HG02840 (cell line): ENCODE results near the gene FBXL14.
A peak's percentile ranks its signal among the peaks of the same experiment; 100 is the strongest.
"Not testable (repeated sequence)": the region's sequence is repeated elsewhere in the genome, so short reads cannot be mapped to it uniquely, and the experiment has no call there.

ENCODE experiments used
- ATAC-seq: cut with Tn5 transposase; IDR thresholded peaks from one replicate; pipeline ENCODE4 v1.9.1; 2021; ENCODE audit warnings: mild to moderate bottlenecking, moderate library complexity, moderate number of reproducible peaks; ENCODE audit not compliant: unreplicated experiment, low FRiP score

Gene FBXL14

GRCh38 chr12:1574865-1575259 lies 19.5 kb downstream of the FBXL14 start:
- ATAC-seq, result no peak

- ATAC-seq, result no peak
Observed at GRCh38 chr12:1573960-1574864, 20.2 kb downstream of the FBXL14 start.

- no peak for ATAC-seq
Observed at GRCh38 chr12:1572731-1573130, 21.6 kb downstream of the FBXL14 start.

- ATAC-seq, result no peak
Observed at GRCh38 chr12:1567852-1568251, 26.5 kb downstream of the FBXL14 start.

GRCh38 chr12:1566449-1567135 lies 27.8 kb downstream of the FBXL14 start:
- no peak for ATAC-seq

GRCh38 chr12:1565172-1565571 lies 29.2 kb downstream of the FBXL14 start:
- no peak for ATAC-seq

GRCh38 chr12:1564067-1564466 lies 30.3 kb downstream of the FBXL14 start:
- ATAC-seq, result no peak

GRCh38 chr12:1562813-1563407 lies 31.5 kb downstream of the FBXL14 start:
- ATAC-seq, result no peak

- no peak for ATAC-seq
Observed at GRCh38 chr12:1560704-1561103, 33.7 kb downstream of the FBXL14 start.

- ATAC-seq, result no peak
Observed at GRCh38 chr12:1559676-1560091, 34.7 kb downstream of the FBXL14 start.

GRCh38 chr12:1558108-1558507 lies 36.3 kb downstream of the FBXL14 start:
- ATAC-seq, result not testable (repeated sequence)

GRCh38 chr12:1553987-1554982 lies 40.1 kb downstream of the FBXL14 start:
- peak; percentile 95 for ATAC-seq

GRCh38 chr12:1553536-1553935 lies 40.8 kb downstream of the FBXL14 start:
- ATAC-seq, result no peak

- no peak for ATAC-seq
Observed at GRCh38 chr12:1552911-1553491, 41.4 kb downstream of the FBXL14 start.

GRCh38 chr12:1552171-1552570 lies 42.2 kb downstream of the FBXL14 start:
- no peak for ATAC-seq

GRCh38 chr12:1551496-1551895 lies 42.9 kb downstream of the FBXL14 start:
- no peak for ATAC-seq

GRCh38 chr12:1546931-1547640 lies 47.3 kb downstream of the FBXL14 start:
- no peak for ATAC-seq

GRCh38 chr12:1544996-1545700 lies 49.2 kb downstream of the FBXL14 start:
- ATAC-seq, result no peak

GRCh38 chr12:1542599-1542998 lies 51.8 kb downstream of the FBXL14 start:
- ATAC-seq, result no peak
